GM23248 (cell line): ENCODE measurements around the gene ITGAL.

Experiments used
- EZH2 ChIP-seq: fragments of 200-600 bp; sonication (generic); IDR thresholded peaks from 2 replicates; pipeline ENCODE4 v1.6.1; 2018; ENCODE audit warnings: antibody characterized with exemption, mild to moderate bottlenecking; ENCODE audit not compliant: insufficient read depth, poor library complexity, severe bottlenecking
- EZH2phosphoT487 ChIP-seq: fragments of 200-600 bp; sonication (generic); IDR thresholded peaks from 2 replicates; pipeline ENCODE4 v1.6.1; 2018; ENCODE audit warnings: antibody characterized with exemption, moderate library complexity, mild to moderate bottlenecking, low read depth; ENCODE audit not compliant: insufficient read depth

- TF ChIP-seq EZH2phosphoT487, result no peak
- no peak for TF ChIP-seq EZH2
Observed at GRCh38 chr16:30532285-30533145, 60.0 kb downstream of the ITGAL start.
